Loucy (cell line): ENCODE data around the gene ELMOD1.

Experiments used
- H2AFZ ChIP-seq: fragments of 200-600 bp; sonication (generic); 2 replicates; pipeline ENCODE4 v1.6.0; 2016; ENCODE audit warnings: antibody characterized with exemption, mild to moderate bottlenecking, low read length, moderate library complexity
- H3F3A ChIP-seq: fragments of 200-600 bp; 2 replicates; pipeline ENCODE4 v1.6.0; 2016; ENCODE audit warnings: antibody characterized with exemption, low read depth, mild to moderate bottlenecking
- H3K27me3 ChIP-seq: fragments of 200-600 bp; sonication (generic); 2 replicates; pipeline ENCODE4 v1.6.1; 2014; ENCODE audit warnings: low read length, mild to moderate bottlenecking; ENCODE audit not compliant: insufficient read depth, poor library complexity, severe bottlenecking
- H3K36me3 ChIP-seq: fragments of 200-600 bp; sonication (generic); 2 replicates; pipeline ENCODE4 v1.6.1; 2016; ENCODE audit warnings: low read length; ENCODE audit not compliant: insufficient read depth
- H3K4me1 ChIP-seq: fragments of 200-600 bp; sonication (generic); 2 replicates; pipeline ENCODE4 v1.5.1; 2014; ENCODE audit warnings: low read length, mild to moderate bottlenecking; ENCODE audit not compliant: insufficient read depth, poor library complexity, severe bottlenecking
- H3K4me2 ChIP-seq: fragments of 200-600 bp; sonication (generic); 2 replicates; pipeline ENCODE4 v1.6.0; 2014; ENCODE audit warnings: antibody characterized with exemption, low read length, low read depth, mild to moderate bottlenecking; ENCODE audit not compliant: poor library complexity, severe bottlenecking
- H3K4me3 ChIP-seq: fragments of 200-600 bp; sonication (generic); 2 replicates; pipeline ENCODE4 v1.5.1; 2014; ENCODE audit warnings: low read length, mild to moderate bottlenecking, mixed read lengths; ENCODE audit not compliant: poor library complexity, severe bottlenecking
- H3K79me2 ChIP-seq: fragments of 200-600 bp; sonication (generic); 2 replicates; pipeline ENCODE4 v1.6.1; 2014; ENCODE audit warnings: low read length; ENCODE audit not compliant: insufficient read depth
- H3K9ac ChIP-seq: fragments of 200-600 bp; sonication (generic); 2 replicates; pipeline ENCODE4 v1.6.0; 2014; ENCODE audit warnings: mild to moderate bottlenecking, low read depth, low read length, moderate library complexity; ENCODE audit not compliant: poor library complexity, severe bottlenecking
- H3K9me2 ChIP-seq: fragments of 200-600 bp; sonication (generic); replicated peaks from 2 replicates; pipeline ENCODE4 v1.6.1; 2016; ENCODE audit warnings: low read depth, low read length, mixed read lengths
- H3K9me3 ChIP-seq: fragments of 200-600 bp; sonication (generic); 2 replicates; pipeline ENCODE4 v1.6.1; 2014; ENCODE audit warnings: mild to moderate bottlenecking, antibody characterized with exemption, low read length, low read depth; ENCODE audit not compliant: insufficient read depth
- H4K20me1 ChIP-seq: fragments of 200-600 bp; sonication (generic); 2 replicates; pipeline ENCODE4 v1.6.0; 2014; ENCODE audit warnings: antibody characterized with exemption, low read length, mild to moderate bottlenecking; ENCODE audit not compliant: insufficient read depth, poor library complexity, severe bottlenecking
- CTCF ChIP-seq: fragments of 200-600 bp; sonication (generic); conservative IDR thresholded peaks from 2 replicates; pipeline ENCODE4 v1.5.1; 2014; ENCODE audit warnings: mild to moderate bottlenecking, antibody characterized with exemption, low read length
- EZH2phosphoT487 ChIP-seq: fragments of 200-600 bp; IDR thresholded peaks from 2 replicates; pipeline ENCODE4 v1.6.1; 2018; ENCODE audit warnings: antibody characterized with exemption, mild to moderate bottlenecking, moderate library complexity, borderline replicate concordance

Gene ELMOD1

GRCh38 chr11:107566569-107566968 is 24.4 kb upstream of the ELMOD1 start:
- H3K4me2 ChIP-seq: no peak overlapping the region
- H3K4me3 ChIP-seq: no peak overlapping the region
- no peak overlapping the region for H3K9ac ChIP-seq
- H3K36me3 ChIP-seq: no peaks in the 10 kb centered on the region
- no peaks in the 10 kb centered on the region for H4K20me1 ChIP-seq
- peaks cover 26% of the 10 kb centered on the region for H3K4me1 ChIP-seq
- H3K9me2 ChIP-seq: no peaks in the 10 kb centered on the region
- no peaks in the 10 kb centered on the region for H3K9me3 ChIP-seq
- no peak overlapping the region for H2AFZ ChIP-seq
- H3K27me3 ChIP-seq: peaks cover 7% of the 10 kb centered on the region
- H3F3A ChIP-seq: no peaks in the 10 kb centered on the region
- H3K79me2 ChIP-seq: peaks cover 27% of the 10 kb centered on the region; the same call in 1 of the 2 replicates
- TF ChIP-seq EZH2phosphoT487 (no peak), CTCF (no peak)

- H4K20me1 ChIP-seq: no peaks in the 10 kb centered on the region
- no peak overlapping the region for H3K4me3 ChIP-seq
- peaks cover 10% of the 10 kb centered on the region for H3K27me3 ChIP-seq
- no peak for TF ChIP-seq EZH2phosphoT487
- no peak for TF ChIP-seq CTCF
- no peak overlapping the region for H2AFZ ChIP-seq
- peaks cover 23% of the 10 kb centered on the region; the same call in 1 of the 2 replicates for H3K79me2 ChIP-seq
- H3K36me3 ChIP-seq: no peaks in the 10 kb centered on the region
- H3K9me2 ChIP-seq: no peaks in the 10 kb centered on the region
- H3K9me3 ChIP-seq: no peaks in the 10 kb centered on the region
- H3F3A ChIP-seq: no peaks in the 10 kb centered on the region
- H3K4me1 ChIP-seq: peaks cover 19% of the 10 kb centered on the region
- H3K4me2 ChIP-seq: no peak overlapping the region
- no peak overlapping the region for H3K9ac ChIP-seq
Measured at GRCh38 chr11:107567739-107568335, 23.1 kb upstream of the ELMOD1 start.

- Histone ChIP-seq H2AFZ (no peak overlapping the region), H3K4me2 (no peak overlapping the region)
- TF ChIP-seq EZH2phosphoT487 (no peak), CTCF (no peak)
Measured at GRCh38 chr11:107570015-107570414, 20.9 kb upstream of the ELMOD1 start.

More at GRCh38 chr11:107570015-107570414, 20.9 kb upstream of the ELMOD1 start:
- H3K36me3 ChIP-seq: no peaks in the 10 kb centered on the region
- H3K9ac ChIP-seq: no peak overlapping the region
- H3K27me3 ChIP-seq: peaks cover 10% of the 10 kb centered on the region
- H3K4me3 ChIP-seq: no peak overlapping the region
- peaks cover 4% of the 10 kb centered on the region for H3K4me1 ChIP-seq
- peaks cover 3% of the 10 kb centered on the region; the same call in 1 of the 2 replicates for H3K79me2 ChIP-seq
- H3K9me2 ChIP-seq: no peaks in the 10 kb centered on the region
- no peaks in the 10 kb centered on the region for H3F3A ChIP-seq
- no peaks in the 10 kb centered on the region for H3K9me3 ChIP-seq
- H4K20me1 ChIP-seq: no peaks in the 10 kb centered on the region
